ENCODE data around the gene WWOX.

DNA sequence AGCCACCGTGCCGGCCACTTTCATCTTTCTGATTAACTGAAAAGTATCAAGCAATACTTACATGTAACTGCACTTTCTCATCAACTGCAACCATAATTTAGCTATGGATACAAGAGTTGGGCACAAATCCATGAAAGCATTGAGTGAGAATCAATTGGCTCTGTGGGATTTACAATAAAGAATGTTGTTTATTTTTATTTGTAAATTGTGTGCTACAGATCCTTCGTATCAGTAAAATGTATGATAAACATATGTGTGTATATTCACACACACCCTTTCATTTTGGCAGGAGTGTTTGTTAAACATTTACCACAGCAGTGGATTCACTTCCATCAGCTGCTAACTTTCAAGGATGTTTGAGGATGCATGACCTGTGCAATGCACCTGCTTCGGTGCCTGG, 411.0 kb downstream of the WWOX start:
- TF ChIP-seq EZH2 (IDR thresholded peaks at IDR 0.05; ENCODE audit: low read depth) = no peak
- TF ChIP-seq, protein P1, sequence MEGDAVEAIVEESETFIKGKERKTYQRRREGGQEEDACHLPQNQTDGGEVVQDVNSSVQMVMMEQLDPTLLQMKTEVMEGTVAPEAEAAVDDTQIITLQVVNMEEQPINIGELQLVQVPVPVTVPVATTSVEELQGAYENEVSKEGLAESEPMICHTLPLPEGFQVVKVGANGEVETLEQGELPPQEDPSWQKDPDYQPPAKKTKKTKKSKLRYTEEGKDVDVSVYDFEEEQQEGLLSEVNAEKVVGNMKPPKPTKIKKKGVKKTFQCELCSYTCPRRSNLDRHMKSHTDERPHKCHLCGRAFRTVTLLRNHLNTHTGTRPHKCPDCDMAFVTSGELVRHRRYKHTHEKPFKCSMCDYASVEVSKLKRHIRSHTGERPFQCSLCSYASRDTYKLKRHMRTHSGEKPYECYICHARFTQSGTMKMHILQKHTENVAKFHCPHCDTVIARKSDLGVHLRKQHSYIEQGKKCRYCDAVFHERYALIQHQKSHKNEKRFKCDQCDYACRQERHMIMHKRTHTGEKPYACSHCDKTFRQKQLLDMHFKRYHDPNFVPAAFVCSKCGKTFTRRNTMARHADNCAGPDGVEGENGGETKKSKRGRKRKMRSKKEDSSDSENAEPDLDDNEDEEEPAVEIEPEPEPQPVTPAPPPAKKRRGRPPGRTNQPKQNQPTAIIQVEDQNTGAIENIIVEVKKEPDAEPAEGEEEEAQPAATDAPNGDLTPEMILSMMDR (conservative IDR thresholded peaks at IDR 0.05) = no peak

Data from PC-9 (cell line).